Mesendoderm (in vitro differentiated cells): ENCODE measurements around the gene ABCG4.
A peak's percentile ranks its signal among the peaks of the same experiment; 100 is the strongest.

ENCODE experiments used
- DNase-seq: peaks from one replicate; pipeline ENCODE4 v3.0.0; 2013
- H2AK5ac ChIP-seq: 2 replicates; pipeline ENCODE4 v1.6.1; 2013; ENCODE audit warnings: low read length, inconsistent platforms
- H2BK120ac ChIP-seq: 2 replicates; pipeline ENCODE4 v1.6.1; 2013; ENCODE audit warnings: low read depth, mild to moderate bottlenecking, low read length, moderate library complexity, mixed read lengths
- H2BK15ac ChIP-seq: replicated peaks from 2 replicates; pipeline ENCODE4 v1.6.1; 2013; ENCODE audit warnings: low read depth, mild to moderate bottlenecking, moderate library complexity
- H2BK5ac ChIP-seq: 2 replicates; pipeline ENCODE4 v1.6.1; 2013; ENCODE audit warnings: low read length, inconsistent platforms
- H3K18ac ChIP-seq: 2 replicates; pipeline ENCODE4 v1.6.1; 2013; ENCODE audit warnings: mild to moderate bottlenecking, low read length, mixed read lengths
- H3K23ac ChIP-seq: one replicate; pipeline ENCODE4 v1.6.1; 2013; ENCODE audit warnings: low read length
- H3K27ac ChIP-seq: 2 replicates; pipeline ENCODE4 v1.5.1; 2013; ENCODE audit warnings: low read depth, mild to moderate bottlenecking, inconsistent platforms, low read length, moderate library complexity
- H3K27me3 ChIP-seq: 2 replicates; pipeline ENCODE4 v1.6.1; 2013; ENCODE audit warnings: low read length, control low read depth, mild to moderate bottlenecking, inconsistent platforms; ENCODE audit not compliant: insufficient read depth, poor library complexity
- H3K36me3 ChIP-seq: 2 replicates; pipeline ENCODE4 v1.6.1; 2013; ENCODE audit warnings: low read length, inconsistent platforms; ENCODE audit not compliant: control insufficient read depth, insufficient read depth
- H3K4ac ChIP-seq: one replicate; pipeline ENCODE4 v1.6.1; 2013; ENCODE audit warnings: low read depth, mild to moderate bottlenecking, low read length, moderate library complexity
- H3K4me1 ChIP-seq: 2 replicates; pipeline ENCODE4 v1.6.1; 2013; ENCODE audit warnings: low read depth, low read length, inconsistent platforms; ENCODE audit not compliant: control insufficient read depth
- H3K4me2 ChIP-seq: 2 replicates; pipeline ENCODE4 v1.6.1; 2013; ENCODE audit warnings: low read length
- H3K4me3 ChIP-seq: 2 replicates; pipeline ENCODE4 v1.5.1; 2013; ENCODE audit warnings: mild to moderate bottlenecking, low read length
- H3K56ac ChIP-seq: one replicate; pipeline ENCODE4 v1.6.1; 2013; ENCODE audit warnings: low read length
- H3K79me1 ChIP-seq: 2 replicates; pipeline ENCODE4 v1.6.1; 2013; ENCODE audit warnings: low read length, inconsistent platforms
- H3K79me2 ChIP-seq: 2 replicates; pipeline ENCODE4 v1.6.1; 2013; ENCODE audit warnings: mild to moderate bottlenecking, low read length; ENCODE audit not compliant: control insufficient read depth, insufficient read depth
- H3K9ac ChIP-seq: 2 replicates; pipeline ENCODE4 v1.6.1; 2013; ENCODE audit warnings: low read length, inconsistent platforms
- H4K5ac ChIP-seq: one replicate; pipeline ENCODE4 v1.6.1; 2013; ENCODE audit warnings: low read length
- H4K8ac ChIP-seq: one replicate; pipeline ENCODE4 v1.6.1; 2013; ENCODE audit warnings: low read depth, mild to moderate bottlenecking, control low read depth, low read length, moderate library complexity
- WGBS: extraction: QIAGEN DNeasy Blood & Tissue Kit; methylation state at CpG from one replicate; pipeline ENCODE4 v1.1.7; 2013; ENCODE audit warnings: low lambda C conversion rate, missing lambda C conversion rate; ENCODE audit not compliant: insufficient coverage; ENCODE audit errors: extremely low coverage; 5-methylcytosine and 5-hydroxymethylcytosine counted together

Gene ABCG4

DNA sequence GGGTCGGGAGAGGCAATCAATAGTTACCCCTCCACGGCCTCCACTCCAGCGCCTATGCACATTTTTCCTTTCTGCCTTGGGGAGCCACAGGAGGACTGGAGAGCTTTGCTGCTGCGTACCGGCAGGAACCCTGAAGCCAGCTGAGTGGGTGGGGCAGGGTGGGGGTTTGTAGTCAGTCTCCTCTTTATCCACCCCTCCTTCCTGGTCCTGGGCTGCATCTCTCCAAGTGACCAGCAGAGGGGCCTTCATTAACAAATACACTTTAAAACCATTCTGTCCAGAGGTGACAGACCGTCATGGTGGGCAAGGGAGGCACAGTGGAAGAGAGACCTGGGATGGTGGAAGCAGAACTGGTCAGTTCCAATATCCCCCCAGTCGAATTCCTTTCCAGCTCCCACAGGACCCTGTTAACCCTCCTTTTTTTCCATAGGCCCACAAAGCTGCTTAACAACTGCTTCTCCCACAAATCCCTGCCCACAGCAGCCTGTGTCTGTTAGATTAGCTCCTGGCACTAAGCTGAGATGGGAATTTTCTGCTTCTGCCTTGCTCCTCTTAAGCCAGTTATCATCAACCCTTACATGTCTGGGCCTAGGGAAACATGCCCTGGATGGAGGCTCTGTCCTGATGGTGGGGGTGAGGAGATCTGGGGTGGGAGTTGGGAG is 3.9 kb upstream of the ABCG4 start:
- WGBS: no CpG with 5 or more reads among the region's 7 CpGs
- no peak overlapping the region for H2BK120ac ChIP-seq
- H3K4ac ChIP-seq: no peak overlapping the region
- no peak overlapping the region for H3K18ac ChIP-seq
- H3K56ac ChIP-seq: peak overlapping the region; percentile 56
- no peak overlapping the region for H2AK5ac ChIP-seq
- DNase-seq: peak; percentile 94
- H3K4me3 ChIP-seq: no peak overlapping the region
- H2BK15ac ChIP-seq: no peak overlapping the region
- no peak overlapping the region for H2BK5ac ChIP-seq
- H3K79me1 ChIP-seq: no peaks in the 10 kb centered on the region
- H3K27ac ChIP-seq: no peak overlapping the region
- H3K4me2 ChIP-seq: no peak overlapping the region
- H3K79me2 ChIP-seq: no peaks in the 10 kb centered on the region
- no peak overlapping the region for H3K23ac ChIP-seq
- no peak overlapping the region for H4K5ac ChIP-seq
- H3K36me3 ChIP-seq: no peaks in the 10 kb centered on the region
- peak overlapping the region; percentile 30 for H3K9ac ChIP-seq
- H3K27me3 ChIP-seq: peaks cover 1% of the 10 kb centered on the region
- H3K4me1 ChIP-seq: peaks cover 3% of the 10 kb centered on the region
- H4K8ac ChIP-seq: no peak overlapping the region

DNA sequence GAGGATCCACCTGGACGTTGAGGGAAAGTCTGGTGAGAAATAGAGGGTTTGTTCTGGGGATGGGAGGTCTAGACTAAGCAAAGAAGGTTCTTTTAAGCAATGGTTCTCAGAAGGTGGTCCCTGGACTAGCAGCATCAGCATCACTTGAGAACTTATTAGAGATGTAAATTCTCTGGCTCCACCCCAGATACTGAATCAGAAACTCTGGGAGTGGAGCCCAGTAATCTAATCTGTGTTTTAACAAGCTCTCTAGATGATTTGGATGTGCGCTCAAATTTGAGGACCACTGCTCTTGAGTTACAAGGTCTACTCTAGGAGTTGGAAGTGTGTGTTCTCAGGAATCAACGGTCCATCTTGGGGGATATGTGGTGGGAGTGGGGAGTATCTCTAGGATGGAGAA is 3.3 kb upstream of the ABCG4 start:
- H2BK5ac ChIP-seq: no peak overlapping the region
- H3K36me3 ChIP-seq: no peaks in the 10 kb centered on the region
- no peak overlapping the region for H3K23ac ChIP-seq
- no peak overlapping the region for H2AK5ac ChIP-seq
- no peak overlapping the region for H3K4me2 ChIP-seq
- H2BK15ac ChIP-seq: no peak overlapping the region
- H4K5ac ChIP-seq: no peak overlapping the region
- H3K27ac ChIP-seq: no peak overlapping the region
- no peak overlapping the region for H3K18ac ChIP-seq
- H3K27me3 ChIP-seq: peaks cover 6% of the 10 kb centered on the region
- no peak overlapping the region for H4K8ac ChIP-seq
- peaks cover 3% of the 10 kb centered on the region for H3K4me1 ChIP-seq
- no peak overlapping the region for H2BK120ac ChIP-seq
- H3K79me2 ChIP-seq: no peaks in the 10 kb centered on the region
- H3K9ac ChIP-seq: no peak overlapping the region
- no peak overlapping the region for H3K4ac ChIP-seq
- no peaks in the 10 kb centered on the region for H3K79me1 ChIP-seq
- no CpG with 5 or more reads among the region's 3 CpGs for WGBS
- no peak for DNase-seq
- H3K4me3 ChIP-seq: no peak overlapping the region
- peak overlapping the region; percentile 29 for H3K56ac ChIP-seq

DNA sequence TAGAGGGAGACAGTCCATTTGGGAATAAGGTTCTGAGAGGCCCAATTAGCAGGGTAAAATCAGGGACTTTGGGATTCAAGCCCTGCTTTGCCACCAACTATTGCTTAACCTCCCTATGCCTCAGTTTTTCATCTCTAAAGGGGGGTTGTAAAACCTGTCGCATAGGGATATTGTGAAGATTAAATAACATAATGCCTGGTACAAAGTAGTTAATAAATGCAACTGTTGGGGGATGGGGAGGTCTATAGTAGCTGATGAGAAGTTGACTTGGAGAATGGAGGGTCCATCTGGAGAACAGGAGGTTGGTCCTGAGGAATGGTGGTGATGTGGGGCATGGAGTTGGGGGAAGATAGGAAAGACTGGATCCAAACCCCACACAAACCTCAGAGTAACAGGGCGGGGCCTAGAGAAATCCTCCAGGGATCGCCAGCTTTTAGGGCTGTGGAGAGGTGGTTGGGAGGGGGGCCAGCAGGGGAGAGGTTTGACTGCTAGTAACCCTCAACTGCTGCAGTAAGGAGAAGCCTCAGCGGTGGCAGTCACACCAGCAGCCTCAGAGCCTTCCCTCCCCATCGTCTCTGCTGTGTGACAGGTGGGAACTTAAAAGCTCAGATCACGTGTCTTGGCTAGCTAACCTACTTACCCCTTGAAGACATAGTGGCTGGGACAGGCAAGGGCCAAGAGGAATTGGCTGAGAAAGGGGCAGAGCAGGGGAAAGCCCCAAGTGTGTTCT is 1.1 kb upstream of the ABCG4 start:
- Histone ChIP-seq H3K23ac (no peak overlapping the region), H3K56ac (no peak overlapping the region), H3K18ac (no peak overlapping the region), H4K5ac (no peak overlapping the region), H2BK15ac (no peak overlapping the region), H2BK5ac (no peak overlapping the region), H2AK5ac (no peak overlapping the region), H3K4me3 (no peak overlapping the region), H3K27me3 (peaks cover 8% of the 10 kb centered on the region), H2BK120ac (no peak overlapping the region), H3K4me2 (no peak overlapping the region), H3K36me3 (no peaks in the 10 kb centered on the region), H3K27ac (no peak overlapping the region), H3K4ac (no peak overlapping the region), H4K8ac (no peak overlapping the region), H3K9ac (no peak overlapping the region), H3K79me1 (no peaks in the 10 kb centered on the region), H3K79me2 (no peaks in the 10 kb centered on the region), H3K4me1 (peaks cover 3% of the 10 kb centered on the region)
- WGBS: no CpG with 5 or more reads among the region's 6 CpGs
- peak; percentile 57 for DNase-seq

DNA sequence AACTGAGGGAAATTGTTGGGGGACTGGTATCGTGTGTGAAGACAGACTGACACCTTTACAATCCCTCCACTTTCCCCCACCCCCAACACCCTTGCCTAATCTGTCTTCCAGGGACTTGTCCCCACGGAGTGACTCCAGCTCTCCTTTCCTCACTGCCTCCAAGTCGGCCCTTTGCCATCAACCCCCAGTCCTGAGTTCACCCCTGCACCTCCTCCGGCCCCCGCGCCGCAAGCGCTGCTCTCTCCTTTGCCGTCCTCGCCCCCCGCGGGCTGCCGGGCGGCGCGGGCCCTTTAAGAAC is 183 bp upstream of the ABCG4 start:
- peak overlapping the region; percentile 56 for H3K56ac ChIP-seq

GRCh38 chr11:119149786-119150275 is 979 bp downstream of the ABCG4 start:
- Histone ChIP-seq H3K4ac (no peak overlapping the region), H3K4me2 (peak overlapping the region; percentile 67), H3K79me2 (no peaks in the 10 kb centered on the region), H4K5ac (no peak overlapping the region), H3K18ac (no peak overlapping the region), H2BK120ac (no peak overlapping the region), H3K27ac (no peak overlapping the region), H3K56ac (peak overlapping the region; percentile 80), H3K4me3 (peak overlapping the region; percentile 32), H3K27me3 (peaks cover 8% of the 10 kb centered on the region), H3K23ac (peak overlapping the region; percentile 54), H3K36me3 (no peaks in the 10 kb centered on the region), H2BK5ac (no peak overlapping the region), H3K9ac (peak overlapping the region; percentile 47), H4K8ac (no peak overlapping the region), H3K4me1 (peaks cover 3% of the 10 kb centered on the region), H2AK5ac (no peak overlapping the region), H2BK15ac (no peak overlapping the region), H3K79me1 (no peaks in the 10 kb centered on the region)
- WGBS: no CpG with 5 or more reads among the region's 33 CpGs
- DNase-seq: no peak

More for the DNA sequence above, 183 bp upstream of the ABCG4 start:
- peak overlapping the region; percentile 12 for H3K9ac ChIP-seq
- H4K5ac ChIP-seq: no peak overlapping the region
- H3K27ac ChIP-seq: no peak overlapping the region
- peaks cover 3% of the 10 kb centered on the region for H3K4me1 ChIP-seq
- peak overlapping the region; percentile 26 for H3K4me3 ChIP-seq
- no peak overlapping the region for H2BK5ac ChIP-seq
- no peak overlapping the region for H2AK5ac ChIP-seq
- H3K27me3 ChIP-seq: peaks cover 8% of the 10 kb centered on the region
- H2BK15ac ChIP-seq: no peak overlapping the region
- no peaks in the 10 kb centered on the region for H3K36me3 ChIP-seq
- no peak overlapping the region for H4K8ac ChIP-seq
- no peak overlapping the region for H2BK120ac ChIP-seq
- no peaks in the 10 kb centered on the region for H3K79me1 ChIP-seq
- H3K23ac ChIP-seq: no peak overlapping the region
- H3K18ac ChIP-seq: no peak overlapping the region
- H3K4ac ChIP-seq: no peak overlapping the region
- WGBS: no CpG with 5 or more reads among the region's 16 CpGs
- H3K4me2 ChIP-seq: peak overlapping the region; percentile 67
- no peaks in the 10 kb centered on the region for H3K79me2 ChIP-seq
- DNase-seq: peak; percentile 28
